Measurements from ENCODE around the gene GLP2R. TPM values are rescaled to one million over a fixed set of nuclear protein-coding genes. Genes with fewer than 3 reads are reported as not detected.

The GLP2R gene
- total RNA-seq, 1 experiment from 2014 or later, result not detected

- Mint-ChIP-seq H3K27ac (no peak overlapping the region), H3K36me3 (peaks cover 17% of the 10 kb centered on the region), H3K9me3 (peaks cover 37% of the 10 kb centered on the region), H3K4me3 (no peak overlapping the region), H3K27me3 (ENCODE audit: low read depth) (peaks cover 4% of the 10 kb centered on the region; the same call in 1 of the 2 replicates), H3K4me1 (0 out of 2 replicates have a peak, but pooled peaks cover 3% of the 10 kb centered on the region)
- no peak for ATAC-seq
- POLR2A ChIA-PET, result no interaction called here
- CTCF ChIA-PET, result no interaction called here
- TF ChIP-seq TCF7 (CRISPR knock-in tag; IDR thresholded peaks at IDR 0.05; ENCODE audit: low read depth), result no peak
- TF ChIP-seq PREB (CRISPR knock-in tag; IDR thresholded peaks at IDR 0.05; ENCODE audit: borderline replicate concordance), result no peak
- TF ChIP-seq NR1H2 (CRISPR knock-in tag; IDR thresholded peaks at IDR 0.05), result no peak
- TF ChIP-seq, protein P1, sequence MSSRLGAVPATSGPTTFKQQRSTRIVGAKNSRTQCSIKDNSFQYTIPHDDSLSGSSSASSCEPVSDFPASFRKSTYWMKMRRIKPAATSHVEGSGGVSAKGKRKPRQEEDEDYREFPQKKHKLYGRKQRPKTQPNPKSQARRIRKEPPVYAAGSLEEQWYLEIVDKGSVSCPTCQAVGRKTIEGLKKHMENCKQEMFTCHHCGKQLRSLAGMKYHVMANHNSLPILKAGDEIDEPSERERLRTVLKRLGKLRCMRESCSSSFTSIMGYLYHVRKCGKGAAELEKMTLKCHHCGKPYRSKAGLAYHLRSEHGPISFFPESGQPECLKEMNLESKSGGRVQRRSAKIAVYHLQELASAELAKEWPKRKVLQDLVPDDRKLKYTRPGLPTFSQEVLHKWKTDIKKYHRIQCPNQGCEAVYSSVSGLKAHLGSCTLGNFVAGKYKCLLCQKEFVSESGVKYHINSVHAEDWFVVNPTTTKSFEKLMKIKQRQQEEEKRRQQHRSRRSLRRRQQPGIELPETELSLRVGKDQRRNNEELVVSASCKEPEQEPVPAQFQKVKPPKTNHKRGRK (CRISPR knock-in tag; IDR thresholded peaks at IDR 0.05; ENCODE audit: borderline replicate concordance), result no peak
- no peak for TF ChIP-seq ZNF425 (CRISPR knock-in tag; conservative IDR thresholded peaks at IDR 0.05)
- TF ChIP-seq ZNF232 (CRISPR knock-in tag; IDR thresholded peaks at IDR 0.05), result no peak
- TF ChIP-seq, protein P2, sequence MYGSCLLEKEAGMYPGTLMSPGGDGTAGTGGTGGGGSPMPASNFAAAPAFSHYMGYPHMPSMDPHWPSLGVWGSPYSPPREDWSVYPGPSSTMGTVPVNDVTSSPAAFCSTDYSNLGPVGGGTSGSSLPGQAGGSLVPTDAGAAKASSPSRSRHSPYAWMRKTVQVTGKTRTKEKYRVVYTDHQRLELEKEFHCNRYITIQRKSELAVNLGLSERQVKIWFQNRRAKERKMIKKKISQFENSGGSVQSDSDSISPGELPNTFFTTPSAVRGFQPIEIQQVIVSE (CRISPR knock-in tag; IDR thresholded peaks at IDR 0.05; ENCODE audit: borderline replicate concordance), result no peak
- TF ChIP-seq, protein P3, sequence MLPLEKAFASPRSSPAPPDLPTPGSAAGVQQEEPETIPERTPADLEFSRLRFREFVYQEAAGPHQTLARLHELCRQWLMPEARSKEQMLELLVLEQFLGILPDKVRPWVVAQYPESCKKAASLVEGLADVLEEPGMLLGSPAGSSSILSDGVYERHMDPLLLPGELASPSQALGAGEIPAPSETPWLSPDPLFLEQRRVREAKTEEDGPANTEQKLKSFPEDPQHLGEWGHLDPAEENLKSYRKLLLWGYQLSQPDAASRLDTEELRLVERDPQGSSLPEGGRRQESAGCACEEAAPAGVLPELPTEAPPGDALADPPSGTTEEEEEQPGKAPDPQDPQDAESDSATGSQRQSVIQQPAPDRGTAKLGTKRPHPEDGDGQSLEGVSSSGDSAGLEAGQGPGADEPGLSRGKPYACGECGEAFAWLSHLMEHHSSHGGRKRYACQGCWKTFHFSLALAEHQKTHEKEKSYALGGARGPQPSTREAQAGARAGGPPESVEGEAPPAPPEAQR (CRISPR knock-in tag; IDR thresholded peaks at IDR 0.05), result no peak
- no peak for TF ChIP-seq RELA (CRISPR knock-in tag; IDR thresholded peaks at IDR 0.05; ENCODE audit: borderline replicate concordance)
- TF ChIP-seq ZNF219 (CRISPR knock-in tag; IDR thresholded peaks at IDR 0.05; ENCODE audit: borderline replicate concordance), result no peak
- TF ChIP-seq, protein P4, sequence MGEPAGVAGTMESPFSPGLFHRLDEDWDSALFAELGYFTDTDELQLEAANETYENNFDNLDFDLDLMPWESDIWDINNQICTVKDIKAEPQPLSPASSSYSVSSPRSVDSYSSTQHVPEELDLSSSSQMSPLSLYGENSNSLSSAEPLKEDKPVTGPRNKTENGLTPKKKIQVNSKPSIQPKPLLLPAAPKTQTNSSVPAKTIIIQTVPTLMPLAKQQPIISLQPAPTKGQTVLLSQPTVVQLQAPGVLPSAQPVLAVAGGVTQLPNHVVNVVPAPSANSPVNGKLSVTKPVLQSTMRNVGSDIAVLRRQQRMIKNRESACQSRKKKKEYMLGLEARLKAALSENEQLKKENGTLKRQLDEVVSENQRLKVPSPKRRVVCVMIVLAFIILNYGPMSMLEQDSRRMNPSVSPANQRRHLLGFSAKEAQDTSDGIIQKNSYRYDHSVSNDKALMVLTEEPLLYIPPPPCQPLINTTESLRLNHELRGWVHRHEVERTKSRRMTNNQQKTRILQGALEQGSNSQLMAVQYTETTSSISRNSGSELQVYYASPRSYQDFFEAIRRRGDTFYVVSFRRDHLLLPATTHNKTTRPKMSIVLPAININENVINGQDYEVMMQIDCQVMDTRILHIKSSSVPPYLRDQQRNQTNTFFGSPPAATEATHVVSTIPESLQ (CRISPR knock-in tag; IDR thresholded peaks at IDR 0.05), result no peak
- DNase-seq (ENCODE audit: low spot score), result no peak
These were observed 60.6 kb downstream of the GLP2R start for GRCh38 chr17:9886141-9886930.

DNA sequence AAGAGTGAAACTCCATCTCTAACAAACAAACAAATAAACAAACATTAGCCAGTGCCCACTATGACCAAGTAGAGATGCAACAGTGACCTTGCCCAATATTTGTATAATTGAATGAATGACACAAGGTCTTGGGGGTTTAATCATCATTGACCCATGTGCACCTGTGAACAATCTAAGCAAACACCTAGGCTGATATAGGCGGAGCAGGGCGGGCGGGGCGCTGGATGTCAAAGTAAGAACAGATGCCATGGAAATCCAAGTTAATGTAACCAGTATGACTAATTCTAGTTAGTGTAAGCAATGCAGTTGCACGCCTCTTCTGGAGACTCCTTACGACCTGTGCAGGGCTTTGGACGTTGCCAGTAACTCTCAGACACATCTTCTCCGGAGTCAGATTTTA lies 61.8 kb downstream of the GLP2R start:
- POLR2A ChIA-PET, result no interaction called here
- ATAC-seq, result no peak
- Mint-ChIP-seq H3K27ac (no peak overlapping the region), H3K4me3 (no peak overlapping the region), H3K4me1 (0 out of 2 replicates have a peak, but pooled peaks cover 3% of the 10 kb centered on the region), H3K36me3 (peaks cover 11% of the 10 kb centered on the region), H3K9me3 (peaks cover 26% of the 10 kb centered on the region), H3K27me3 (ENCODE audit: low read depth) (peaks cover 4% of the 10 kb centered on the region; the same call in 1 of the 2 replicates)
- no peak for TF ChIP-seq TP53 (CRISPR knock-in tag; IDR thresholded peaks at IDR 0.05)
- CTCF ChIA-PET, result no interaction called here
- DNase-seq (ENCODE audit: low spot score), result no peak
